HG02642 (cell line): ENCODE results near the gene SEZ6L.

Experiments
- ATAC-seq: cut with Tn5 transposase; IDR thresholded peaks from one replicate; pipeline ENCODE4 v1.9.1; 2021; ENCODE audit warnings: mild to moderate bottlenecking; ENCODE audit not compliant: unreplicated experiment, poor library complexity

The SEZ6L gene

GRCh38 chr22:26289611-26290101 is 120.4 kb downstream of the SEZ6L start:
- no peak for ATAC-seq

- no peak for ATAC-seq
Measured at GRCh38 chr22:26291940-26292666, 122.8 kb downstream of the SEZ6L start.

GRCh38 chr22:26292667-26292995 is 123.4 kb downstream of the SEZ6L start:
- ATAC-seq, result no peak

- no peak for ATAC-seq
Measured at GRCh38 chr22:26295563-26296126, 126.4 kb downstream of the SEZ6L start.

- no peak for ATAC-seq
Measured at GRCh38 chr22:26298605-26299310, 129.5 kb downstream of the SEZ6L start.

- ATAC-seq, result no peak
Measured at GRCh38 chr22:26302726-26303125, 133.5 kb downstream of the SEZ6L start.

GRCh38 chr22:26303475-26303874 is 134.2 kb downstream of the SEZ6L start:
- ATAC-seq, result no peak

GRCh38 chr22:26304730-26305129 is 135.5 kb downstream of the SEZ6L start:
- ATAC-seq, result no peak

- ATAC-seq, result no peak
Measured at GRCh38 chr22:26308467-26308866, 139.2 kb downstream of the SEZ6L start.

GRCh38 chr22:26310616-26311015 is 141.4 kb downstream of the SEZ6L start:
- ATAC-seq, result no peak

GRCh38 chr22:26313291-26313690 is 144.0 kb downstream of the SEZ6L start:
- ATAC-seq, result no peak

- no peak for ATAC-seq
Measured at GRCh38 chr22:26314171-26314570, 144.9 kb downstream of the SEZ6L start.

GRCh38 chr22:26314656-26315055 is 145.4 kb downstream of the SEZ6L start:
- no peak for ATAC-seq

- no peak for ATAC-seq
Measured at GRCh38 chr22:26316732-26317285, 147.5 kb downstream of the SEZ6L start.

GRCh38 chr22:26318975-26319374 is 149.7 kb downstream of the SEZ6L start:
- ATAC-seq, result no peak

GRCh38 chr22:26320447-26320846 is 151.2 kb downstream of the SEZ6L start:
- no peak for ATAC-seq

GRCh38 chr22:26321469-26321913 is 152.2 kb downstream of the SEZ6L start:
- no peak for ATAC-seq

GRCh38 chr22:26322179-26322905 is 153.1 kb downstream of the SEZ6L start:
- ATAC-seq, result no peak

- no peak for ATAC-seq
Measured at GRCh38 chr22:26323013-26323412, 153.8 kb downstream of the SEZ6L start.

- no peak for ATAC-seq
Measured at GRCh38 chr22:26324150-26324549, 154.9 kb downstream of the SEZ6L start.
